ENCODE data around the gene REEP2. TPM values are rescaled to one million over a fixed set of nuclear protein-coding genes. Genes with fewer than 3 reads are reported as not detected.
A peak's percentile ranks its signal among the peaks of the same experiment; 100 is the strongest.

The REEP2 gene
- total RNA-seq, 3 donors from 2014 or later (not counting 1 experiment from before 2014, with no cell fraction given), result 0.28 to 0.79 (median 0.66) TPM

DNA sequence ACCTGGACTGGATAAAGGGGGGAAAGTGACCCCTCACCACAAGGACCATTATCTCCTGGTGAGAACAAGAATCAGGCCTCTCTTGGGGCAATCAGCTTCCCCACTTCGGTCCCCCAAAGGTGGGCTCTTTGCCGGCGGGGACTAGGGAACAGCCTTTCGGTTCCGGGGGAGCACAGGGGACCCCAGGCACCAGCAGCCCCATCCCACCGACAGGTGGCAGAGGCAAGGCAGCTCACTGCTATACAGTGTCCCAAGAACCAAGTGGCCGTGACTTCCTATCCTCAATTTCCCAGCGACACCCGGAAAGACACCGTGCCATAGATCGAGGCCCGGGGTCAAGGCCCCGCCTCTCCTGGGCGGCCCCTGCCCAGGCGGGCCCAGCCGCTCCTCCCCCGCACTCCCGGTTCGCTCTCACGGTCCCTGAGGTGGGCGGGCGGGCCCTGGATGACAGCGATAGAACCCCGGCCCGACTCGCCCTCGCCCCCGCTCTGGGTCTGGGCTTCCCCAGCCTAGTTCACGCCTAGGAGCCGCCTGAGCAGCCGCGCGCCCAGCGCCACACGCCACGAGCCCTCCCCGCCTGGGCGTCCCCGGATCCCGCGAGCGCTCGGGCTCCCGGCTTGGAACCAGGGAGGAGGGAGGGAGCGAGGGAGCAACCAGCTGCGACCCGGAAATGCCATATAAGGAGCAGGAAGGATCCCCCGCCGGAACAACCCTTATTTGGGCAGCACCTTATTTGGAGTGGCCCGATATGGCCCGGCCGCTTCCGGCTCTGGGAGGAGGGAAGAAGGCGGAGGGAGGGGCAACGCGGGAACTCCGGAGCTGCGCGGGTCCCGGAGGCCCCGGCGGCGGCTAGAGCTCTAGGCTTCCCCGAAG lies 25.8 kb downstream of the REEP2 start:
- Mint-ChIP-seq H3K36me3 (no peaks in the 10 kb centered on the region), H3K4me3 (peak overlapping the region; percentile 93), H3K27ac (peak overlapping the region; percentile 93 to 95), H3K27me3 (ENCODE audit: low read depth in 2 of 2) (no peaks in the 10 kb centered on the region), H3K9me3 (no peaks in the 10 kb centered on the region), H3K4me1 (peaks cover 24 to 46% of the 10 kb centered on the region in 2 donors)
- under 1% methylated on average over 64 of the region's 64 CpGs for WGBS (ENCODE audit: insufficient coverage)
- peak overlapping the region; percentile 97 for H3K27ac ChIP-seq (ENCODE audit: low read length)
- no peaks in the 10 kb centered on the region for H3K27me3 ChIP-seq (ENCODE audit: control insufficient read depth, insufficient read depth, low read length)
- TF ChIP-seq, protein P1, sequence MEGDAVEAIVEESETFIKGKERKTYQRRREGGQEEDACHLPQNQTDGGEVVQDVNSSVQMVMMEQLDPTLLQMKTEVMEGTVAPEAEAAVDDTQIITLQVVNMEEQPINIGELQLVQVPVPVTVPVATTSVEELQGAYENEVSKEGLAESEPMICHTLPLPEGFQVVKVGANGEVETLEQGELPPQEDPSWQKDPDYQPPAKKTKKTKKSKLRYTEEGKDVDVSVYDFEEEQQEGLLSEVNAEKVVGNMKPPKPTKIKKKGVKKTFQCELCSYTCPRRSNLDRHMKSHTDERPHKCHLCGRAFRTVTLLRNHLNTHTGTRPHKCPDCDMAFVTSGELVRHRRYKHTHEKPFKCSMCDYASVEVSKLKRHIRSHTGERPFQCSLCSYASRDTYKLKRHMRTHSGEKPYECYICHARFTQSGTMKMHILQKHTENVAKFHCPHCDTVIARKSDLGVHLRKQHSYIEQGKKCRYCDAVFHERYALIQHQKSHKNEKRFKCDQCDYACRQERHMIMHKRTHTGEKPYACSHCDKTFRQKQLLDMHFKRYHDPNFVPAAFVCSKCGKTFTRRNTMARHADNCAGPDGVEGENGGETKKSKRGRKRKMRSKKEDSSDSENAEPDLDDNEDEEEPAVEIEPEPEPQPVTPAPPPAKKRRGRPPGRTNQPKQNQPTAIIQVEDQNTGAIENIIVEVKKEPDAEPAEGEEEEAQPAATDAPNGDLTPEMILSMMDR (IDR thresholded peaks at IDR 0.05), result peak; percentile 59
- H3K9me3 ChIP-seq (ENCODE audit: control insufficient read depth, insufficient read depth, low read length), result no peaks in the 10 kb centered on the region
- DNase-seq (peak; percentile 93 to 99), ATAC-seq (peak; percentile 69 to 87 (median 71))
- no peaks in the 10 kb centered on the region for H3K36me3 ChIP-seq (ENCODE audit: control insufficient read depth, insufficient read depth, low read length)
- peaks cover 42% of the 10 kb centered on the region for H3K4me1 ChIP-seq (ENCODE audit: control insufficient read depth, insufficient read depth, low read length)
- intact Hi-C loops (cut with micrococcal nuclease), result loop anchor here (1.0 to 2.0 kb wide), 5 partner anchors 28 to 133 kb away; partner anchors contain the start of genes CDC25C, ETF1 and HSPA9
- H3K4me3 ChIP-seq (ENCODE audit: low read length), result peak overlapping the region; percentile 83

DNA sequence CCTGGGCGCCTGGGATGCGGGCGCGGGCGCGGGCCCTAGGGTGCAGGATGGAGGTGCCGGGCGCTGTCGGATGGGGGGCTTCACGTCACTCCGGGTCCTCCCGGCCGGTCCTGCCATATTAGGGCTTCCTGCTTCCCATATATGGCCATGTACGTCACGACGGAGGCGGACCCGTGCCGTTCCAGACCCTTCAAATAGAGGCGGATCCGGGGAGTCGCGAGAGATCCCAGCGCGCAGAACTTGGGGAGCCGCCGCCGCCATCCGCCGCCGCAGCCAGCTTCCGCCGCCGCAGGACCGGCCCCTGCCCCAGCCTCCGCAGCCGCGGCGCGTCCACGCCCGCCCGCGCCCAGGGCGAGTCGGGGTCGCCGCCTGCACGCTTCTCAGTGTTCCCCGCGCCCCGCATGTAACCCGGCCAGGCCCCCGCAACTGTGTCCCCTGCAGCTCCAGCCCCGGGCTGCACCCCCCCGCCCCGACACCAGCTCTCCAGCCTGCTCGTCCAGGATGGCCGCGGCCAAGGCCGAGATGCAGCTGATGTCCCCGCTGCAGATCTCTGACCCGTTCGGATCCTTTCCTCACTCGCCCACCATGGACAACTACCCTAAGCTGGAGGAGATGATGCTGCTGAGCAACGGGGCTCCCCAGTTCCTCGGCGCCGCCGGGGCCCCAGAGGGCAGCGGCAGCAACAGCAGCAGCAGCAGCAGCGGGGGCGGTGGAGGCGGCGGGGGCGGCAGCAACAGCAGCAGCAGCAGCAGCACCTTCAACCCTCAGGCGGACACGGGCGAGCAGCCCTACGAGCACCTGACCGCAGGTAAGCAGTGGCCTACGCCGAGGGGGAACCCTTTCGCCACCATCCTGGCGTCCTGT lies 26.6 kb downstream of the REEP2 start, which contains the start of gene EGR1:
Gene EGR1 (plus strand): TSS at position 219 of the 864 bp plus-strand sequence. CDS start 283 bp downstream, at position 502.
- Mint-ChIP-seq H3K9me3 (no peaks in the 10 kb centered on the region), H3K27ac (peak within 1 kb of the TSS; percentile 93 to 95), H3K4me1 (peaks cover 19 to 38% of the 10 kb centered on the region in 2 donors), H3K4me3 (peak within 1 kb of the TSS; percentile 93), H3K27me3 (ENCODE audit: low read depth in 2 of 2) (no peaks in the 10 kb centered on the region), H3K36me3 (no peaks in the 10 kb centered on the region)
- ATAC-seq (peak; percentile 54 to 73 (median 61)), DNase-seq (peak; percentile 92 to 97)
- Histone ChIP-seq H3K9me3 (ENCODE audit: control insufficient read depth, insufficient read depth, low read length) (no peaks in the 10 kb centered on the region), H3K27ac (ENCODE audit: low read length) (peak within 1 kb of the TSS; percentile 97), H3K4me3 (ENCODE audit: low read length) (peak within 1 kb of the TSS; percentile 83), H3K4me1 (ENCODE audit: control insufficient read depth, insufficient read depth, low read length) (peaks cover 34% of the 10 kb centered on the region), H3K27me3 (ENCODE audit: control insufficient read depth, insufficient read depth, low read length) (no peaks in the 10 kb centered on the region), H3K36me3 (ENCODE audit: control insufficient read depth, insufficient read depth, low read length) (no peaks in the 10 kb centered on the region)
- intact Hi-C loops (cut with micrococcal nuclease), result loop anchor here (1.0 to 2.0 kb wide), 3 partner anchors 27 to 134 kb away; partner anchors contain the start of gene CDC25C
- TF ChIP-seq, protein P1 (IDR thresholded peaks at IDR 0.05), result peak; percentile 31
- under 1% methylated on average over 85 of the region's 85 CpGs for WGBS (ENCODE audit: insufficient coverage)

DNA sequence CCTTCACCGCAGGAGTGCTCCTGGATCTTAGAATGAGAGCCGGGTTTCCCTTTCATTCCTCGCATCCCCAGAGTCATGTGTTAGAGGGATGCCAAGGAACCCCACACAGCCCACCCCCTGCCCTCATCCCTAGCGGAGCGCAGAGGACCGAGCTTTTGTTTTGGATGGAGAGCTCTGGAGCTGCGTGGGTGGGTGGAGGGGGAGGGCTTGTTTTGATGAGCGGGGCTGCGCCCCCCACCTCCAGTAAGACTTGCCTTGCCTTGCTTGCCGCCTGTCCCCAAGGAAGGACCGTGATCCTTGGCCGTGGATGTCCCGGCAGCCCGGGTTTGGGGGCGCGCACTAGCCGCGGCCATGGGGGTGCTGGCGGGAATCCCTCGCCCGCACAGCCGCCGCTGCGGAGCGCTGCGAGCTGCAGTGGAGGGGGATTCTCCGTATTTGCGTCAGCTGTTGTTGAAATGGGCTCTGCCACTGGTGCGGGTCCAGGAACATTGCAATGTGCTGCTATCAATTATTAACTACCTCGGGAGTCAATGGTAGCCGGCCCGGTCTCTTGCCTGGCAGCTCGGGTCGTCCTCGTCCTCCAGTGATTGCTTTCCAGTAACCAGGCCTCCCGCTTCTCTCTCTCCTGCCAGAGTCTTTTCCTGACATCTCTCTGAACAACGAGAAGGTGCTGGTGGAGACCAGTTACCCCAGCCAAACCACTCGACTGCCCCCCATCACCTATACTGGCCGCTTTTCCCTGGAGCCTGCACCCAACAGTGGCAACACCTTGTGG lies 27.5 kb downstream of the REEP2 start:
- intact Hi-C loops (cut with micrococcal nuclease), result no loop called here
- ATAC-seq (no peak), DNase-seq (peak in 1 of 2 donors; percentile 57)
- no peaks in the 10 kb centered on the region for H3K9me3 ChIP-seq (ENCODE audit: control insufficient read depth, insufficient read depth, low read length)
- Mint-ChIP-seq H3K4me3 (peak overlapping the region; percentile 93), H3K27me3 (ENCODE audit: low read depth in 2 of 2) (no peaks in the 10 kb centered on the region), H3K9me3 (no peaks in the 10 kb centered on the region), H3K4me1 (peaks cover 11 to 30% of the 10 kb centered on the region in 2 donors), H3K27ac (peak overlapping the region; percentile 93 to 95), H3K36me3 (no peaks in the 10 kb centered on the region)
- WGBS (ENCODE audit: insufficient coverage), result 35% methylated on average over 36 of the region's 39 CpGs
- TF ChIP-seq, protein P1 (IDR thresholded peaks at IDR 0.05), result no peak
- H3K36me3 ChIP-seq (ENCODE audit: control insufficient read depth, insufficient read depth, low read length), result no peaks in the 10 kb centered on the region
- H3K4me1 ChIP-seq (ENCODE audit: control insufficient read depth, insufficient read depth, low read length), result peaks cover 31% of the 10 kb centered on the region
- H3K27me3 ChIP-seq (ENCODE audit: control insufficient read depth, insufficient read depth, low read length), result no peaks in the 10 kb centered on the region
- no peak overlapping the region for H3K27ac ChIP-seq (ENCODE audit: low read length)
- peak overlapping the region; percentile 83 for H3K4me3 ChIP-seq (ENCODE audit: low read length)

Measured in natural killer cell (primary cell).